HG03575 (cell line): ENCODE measurements around the gene DOK6.

Source experiments
- ATAC-seq: cut with Tn5 transposase; IDR thresholded peaks from one replicate; pipeline ENCODE4 v1.9.1; 2021; ENCODE audit not compliant: unreplicated experiment, insufficient number of reproducible peaks, low FRiP score; ENCODE audit errors: extremely low read depth

DOK6 gene

GRCh38 chr18:69596345-69596744, 195.7 kb downstream of the DOK6 start:
- no peak for ATAC-seq

- no peak for ATAC-seq
Observed at GRCh38 chr18:69597561-69597960, 196.9 kb downstream of the DOK6 start.

- ATAC-seq = no peak
Observed at GRCh38 chr18:69599377-69599776, 198.7 kb downstream of the DOK6 start.

- no peak for ATAC-seq
Observed at GRCh38 chr18:69612242-69612641, 211.6 kb downstream of the DOK6 start.

- no peak for ATAC-seq
Observed at GRCh38 chr18:69616114-69616513, 215.4 kb downstream of the DOK6 start.

GRCh38 chr18:69617408-69617807, 216.7 kb downstream of the DOK6 start:
- ATAC-seq = no peak

GRCh38 chr18:69617888-69618287, 217.2 kb downstream of the DOK6 start:
- no peak for ATAC-seq

- no peak for ATAC-seq
Observed at GRCh38 chr18:69622184-69622583, 221.5 kb downstream of the DOK6 start.

- ATAC-seq = no peak
Observed at GRCh38 chr18:69622961-69623360, 222.3 kb downstream of the DOK6 start.

GRCh38 chr18:69626171-69626570, 225.5 kb downstream of the DOK6 start:
- ATAC-seq = no peak

- no peak for ATAC-seq
Observed at GRCh38 chr18:69626643-69627242, 226.1 kb downstream of the DOK6 start.

- no peak for ATAC-seq
Observed at GRCh38 chr18:69628774-69629359, 228.2 kb downstream of the DOK6 start.

GRCh38 chr18:69631281-69631680, 230.6 kb downstream of the DOK6 start:
- no peak for ATAC-seq

GRCh38 chr18:69635482-69635881, 234.8 kb downstream of the DOK6 start:
- no peak for ATAC-seq

- no peak for ATAC-seq
Observed at GRCh38 chr18:69636529-69637301, 236.0 kb downstream of the DOK6 start.

GRCh38 chr18:69638056-69638455, 237.4 kb downstream of the DOK6 start:
- no peak for ATAC-seq

GRCh38 chr18:69647702-69648101, 247.0 kb downstream of the DOK6 start:
- ATAC-seq = no peak

GRCh38 chr18:69648486-69648885, 247.8 kb downstream of the DOK6 start:
- ATAC-seq = no peak

- no peak for ATAC-seq
Observed at GRCh38 chr18:69649684-69650083, 249.0 kb downstream of the DOK6 start.

GRCh38 chr18:69651243-69651642, 250.6 kb downstream of the DOK6 start:
- ATAC-seq = no peak
